Esophagus muscularis mucosa (tissue), 4 donors: ENCODE data around the gene PAQR9.

ENCODE experiments used
- EP300 ChIP-seq: sonication (generic); formaldehyde crosslinking; IDR thresholded peaks from one replicate; pipeline ENCODE4 v1.6.1; 2017; ENCODE audit warnings: antibody characterized with exemption
- POLR2A ChIP-seq: fragments of 450-650 bp; IDR thresholded peaks from one replicate; pipeline ENCODE4 v1.6.1; 2017; ENCODE audit warnings: antibody characterized with exemption, moderate library complexity, mild to moderate bottlenecking, low read depth
- POLR2AphosphoS5 ChIP-seq, 2 donors: sonication (generic); formaldehyde crosslinking; IDR thresholded peaks; one replicate each; pipeline ENCODE4 v1.6.1; 2017; ENCODE audit warnings: antibody characterized with exemption in 2 of 2
- TF ChIP-seq, protein P1 (sequence below), 3 experiments: fragments of 200-600 bp in 2 of 3; fragments of 450-650 bp in 1 of 3; sonication (generic) in 2 of 3; IDR thresholded peaks; one replicate each; pipeline ENCODE4 v1.5.1; 2017 to 2019; ENCODE audit warnings: antibody characterized with exemption in 3 of 3, mild to moderate bottlenecking in 2 of 3, moderate library complexity in 1 of 3

DNA sequence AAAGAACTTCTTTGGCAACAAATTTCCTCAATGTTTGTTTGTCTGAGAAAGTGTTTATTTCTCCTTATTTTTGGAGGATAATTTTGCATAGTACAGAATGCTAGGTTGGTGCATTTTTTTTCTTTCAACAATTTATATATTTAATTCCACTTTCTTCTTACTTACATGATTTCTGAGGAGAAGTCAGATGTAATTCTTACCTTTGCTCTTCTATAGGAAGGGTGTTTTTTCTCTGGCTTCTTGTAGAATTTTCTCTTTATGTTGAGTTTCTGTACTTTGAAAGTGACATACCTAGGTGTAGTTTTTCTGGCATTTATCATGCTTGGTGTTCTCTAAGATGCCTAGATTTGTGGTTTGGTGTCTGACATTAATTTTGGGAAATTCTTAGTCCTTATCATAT, 39.8 kb downstream of the PAQR9 start:
- TF ChIP-seq, protein P1, sequence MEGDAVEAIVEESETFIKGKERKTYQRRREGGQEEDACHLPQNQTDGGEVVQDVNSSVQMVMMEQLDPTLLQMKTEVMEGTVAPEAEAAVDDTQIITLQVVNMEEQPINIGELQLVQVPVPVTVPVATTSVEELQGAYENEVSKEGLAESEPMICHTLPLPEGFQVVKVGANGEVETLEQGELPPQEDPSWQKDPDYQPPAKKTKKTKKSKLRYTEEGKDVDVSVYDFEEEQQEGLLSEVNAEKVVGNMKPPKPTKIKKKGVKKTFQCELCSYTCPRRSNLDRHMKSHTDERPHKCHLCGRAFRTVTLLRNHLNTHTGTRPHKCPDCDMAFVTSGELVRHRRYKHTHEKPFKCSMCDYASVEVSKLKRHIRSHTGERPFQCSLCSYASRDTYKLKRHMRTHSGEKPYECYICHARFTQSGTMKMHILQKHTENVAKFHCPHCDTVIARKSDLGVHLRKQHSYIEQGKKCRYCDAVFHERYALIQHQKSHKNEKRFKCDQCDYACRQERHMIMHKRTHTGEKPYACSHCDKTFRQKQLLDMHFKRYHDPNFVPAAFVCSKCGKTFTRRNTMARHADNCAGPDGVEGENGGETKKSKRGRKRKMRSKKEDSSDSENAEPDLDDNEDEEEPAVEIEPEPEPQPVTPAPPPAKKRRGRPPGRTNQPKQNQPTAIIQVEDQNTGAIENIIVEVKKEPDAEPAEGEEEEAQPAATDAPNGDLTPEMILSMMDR (IDR thresholded peaks at IDR 0.05): no peak
- no peak for TF ChIP-seq POLR2AphosphoS5 (IDR thresholded peaks at IDR 0.05)
- TF ChIP-seq POLR2A: no peak
- TF ChIP-seq EP300: no peak
